OCI-LY1 (cell line): ENCODE measurements around the gene CACNB2.

ENCODE experiments used
- EZH2 ChIP-seq: fragments of 200-600 bp; sonication (generic), shearing (Covaris generic); IDR thresholded peaks from 2 replicates; pipeline ENCODE4 v1.8.0; 2017; ENCODE audit warnings: borderline replicate concordance, mixed run types, mild to moderate bottlenecking, antibody characterized with exemption, low read length, moderate library complexity, mixed read lengths
- TF ChIP-seq, protein P1 (sequence below): fragments of 200-600 bp; sonication (generic), shearing (Covaris generic); IDR thresholded peaks from 2 replicates; pipeline ENCODE4 v1.5.1; 2017; ENCODE audit warnings: mild to moderate bottlenecking, antibody characterized with exemption, low read length, moderate library complexity, mixed read lengths

DNA sequence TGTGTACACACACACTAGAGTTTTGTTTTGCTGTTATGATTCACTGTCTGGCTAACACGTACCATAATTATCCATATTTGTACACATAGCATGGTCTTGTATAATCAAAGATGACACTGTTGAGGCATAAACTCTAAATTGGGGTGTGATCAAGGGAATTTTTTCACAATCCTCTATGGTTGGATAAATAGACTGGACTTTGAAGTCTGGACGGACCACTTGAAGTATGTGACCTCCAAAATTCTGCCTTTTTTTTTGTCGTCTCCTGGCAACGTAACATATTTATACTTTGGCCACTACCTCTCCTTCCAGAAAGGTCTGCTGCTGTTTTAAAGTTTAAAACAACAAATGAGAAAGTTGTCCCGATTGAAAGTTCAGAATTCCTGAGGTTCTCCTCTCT, 193.4 kb downstream of the CACNB2 start:
- TF ChIP-seq, protein P1, sequence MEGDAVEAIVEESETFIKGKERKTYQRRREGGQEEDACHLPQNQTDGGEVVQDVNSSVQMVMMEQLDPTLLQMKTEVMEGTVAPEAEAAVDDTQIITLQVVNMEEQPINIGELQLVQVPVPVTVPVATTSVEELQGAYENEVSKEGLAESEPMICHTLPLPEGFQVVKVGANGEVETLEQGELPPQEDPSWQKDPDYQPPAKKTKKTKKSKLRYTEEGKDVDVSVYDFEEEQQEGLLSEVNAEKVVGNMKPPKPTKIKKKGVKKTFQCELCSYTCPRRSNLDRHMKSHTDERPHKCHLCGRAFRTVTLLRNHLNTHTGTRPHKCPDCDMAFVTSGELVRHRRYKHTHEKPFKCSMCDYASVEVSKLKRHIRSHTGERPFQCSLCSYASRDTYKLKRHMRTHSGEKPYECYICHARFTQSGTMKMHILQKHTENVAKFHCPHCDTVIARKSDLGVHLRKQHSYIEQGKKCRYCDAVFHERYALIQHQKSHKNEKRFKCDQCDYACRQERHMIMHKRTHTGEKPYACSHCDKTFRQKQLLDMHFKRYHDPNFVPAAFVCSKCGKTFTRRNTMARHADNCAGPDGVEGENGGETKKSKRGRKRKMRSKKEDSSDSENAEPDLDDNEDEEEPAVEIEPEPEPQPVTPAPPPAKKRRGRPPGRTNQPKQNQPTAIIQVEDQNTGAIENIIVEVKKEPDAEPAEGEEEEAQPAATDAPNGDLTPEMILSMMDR: no peak
- TF ChIP-seq EZH2: no peak
